Smooth muscle cell (in vitro differentiated cells): Measurements from ENCODE around the gene IQGAP3. TPM values are rescaled to one million over a fixed set of nuclear protein-coding genes. Genes with fewer than 3 reads are reported as not detected.

Source experiments
- DNase-seq: peaks from one replicate; lab custom pipeline; 2025; ENCODE audit not compliant: unreplicated experiment; lab: John Stamatoyannopoulos, UW
- H2AFZ ChIP-seq: fragments of 200-600 bp; sonication (generic); 2 replicates; pipeline ENCODE4 v1.6.0; 2016; ENCODE audit warnings: antibody characterized with exemption, low read depth, mild to moderate bottlenecking
- H3F3A ChIP-seq: fragments of 200-600 bp; sonication (generic); 2 replicates; pipeline ENCODE4 v1.6.0; 2017; ENCODE audit warnings: antibody characterized with exemption, low read depth
- H3K27ac ChIP-seq: fragments of 200-600 bp; sonication (generic); 2 replicates; pipeline ENCODE4 v1.5.1; 2016; ENCODE audit warnings: low read depth, mild to moderate bottlenecking
- H3K27me3 ChIP-seq: fragments of 200-600 bp; sonication (generic); 2 replicates; pipeline ENCODE4 v1.6.1; 2016; ENCODE audit warnings: low read depth, mild to moderate bottlenecking
- H3K36me3 ChIP-seq: fragments of 200-600 bp; sonication (generic); 2 replicates; pipeline ENCODE4 v1.5.1; 2016; ENCODE audit warnings: low read depth
- H3K4me1 ChIP-seq: fragments of 200-600 bp; sonication (generic); 2 replicates; pipeline ENCODE4 v1.5.1; 2016; ENCODE audit warnings: low read depth
- H3K4me2 ChIP-seq: fragments of 200-600 bp; sonication (generic); 2 replicates; pipeline ENCODE4 v1.6.0; 2016; ENCODE audit warnings: mild to moderate bottlenecking
- H3K4me3 ChIP-seq: fragments of 200-600 bp; sonication (generic); 2 replicates; pipeline ENCODE4 v1.5.1; 2016; ENCODE audit warnings: mild to moderate bottlenecking
- H3K79me2 ChIP-seq: fragments of 200-600 bp; sonication (generic); 2 replicates; pipeline ENCODE4 v1.6.0; 2016; ENCODE audit warnings: low read depth, mild to moderate bottlenecking
- H3K9ac ChIP-seq: fragments of 200-600 bp; sonication (generic); 2 replicates; pipeline ENCODE4 v1.6.0; 2016; ENCODE audit warnings: low read depth
- H3K9me3 ChIP-seq: fragments of 200-600 bp; sonication (generic); replicated peaks from 2 replicates; pipeline ENCODE4 v1.5.1; 2016; ENCODE audit warnings: low read depth
- H4K20me1 ChIP-seq: fragments of 200-600 bp; sonication (generic); 2 replicates; pipeline ENCODE4 v1.6.0; 2016; ENCODE audit warnings: low read depth
- WGBS: methylation state at CpG from one replicate; pipeline ENCODE4 v1.1.7; 2016; ENCODE audit warnings: low lambda C conversion rate; 5-methylcytosine and 5-hydroxymethylcytosine counted together
- polyA plus RNA-seq: library from polyadenylated mRNA; unstranded; fragments of >200 nt; fragmentation: Nextera tagmentation; extraction: Ambion mirVana; gene quantifications from 2 replicates; pipeline ENCODE4 v1.2.1, GENCODE V29; 2016
- total RNA-seq: library from RNA; depleted of rRNA; stranded (reverse); fragments of >200 nt; gene quantifications from 2 replicates; pipeline ENCODE4 v1.2.3, GENCODE V29; 2014
- TF ChIP-seq, protein P1 (sequence below): fragments of 200-600 bp; sonication (generic); IDR thresholded peaks from 2 replicates; pipeline ENCODE4 v1.5.1; 2017; ENCODE audit warnings: borderline replicate concordance, mild to moderate bottlenecking, antibody characterized with exemption; ENCODE audit not compliant: insufficient read depth, poor library complexity, severe bottlenecking

The IQGAP3 gene
- total and polyA plus RNA-seq, 2 experiments from 2014 or later = 2.6 to 2.9 TPM

DNA sequence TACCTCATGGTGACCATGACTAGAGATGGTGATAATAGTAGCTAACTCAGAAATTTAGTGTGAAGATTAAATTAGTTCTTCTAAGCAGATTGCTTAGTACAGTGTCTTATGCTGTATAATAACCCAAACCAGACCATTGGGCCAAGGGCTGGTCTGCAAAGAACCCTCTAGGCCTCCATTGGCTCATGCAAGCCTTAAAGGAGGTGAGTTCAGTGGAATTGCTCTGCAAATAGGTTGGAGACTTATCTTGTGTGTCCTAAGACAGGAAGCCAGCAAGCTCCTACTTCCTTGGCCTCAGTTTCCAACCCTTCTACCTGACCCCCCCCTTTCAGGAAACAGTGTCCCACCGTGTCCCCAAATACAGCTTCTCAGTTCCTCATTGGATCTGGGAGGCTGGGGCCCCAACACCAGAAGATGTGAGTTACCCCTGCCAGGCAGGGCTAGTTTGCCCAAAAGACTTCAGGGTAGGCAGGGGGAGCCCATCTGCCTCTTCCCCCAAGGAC is 69.9 kb downstream of the IQGAP3 start:
- TF ChIP-seq, protein P1, sequence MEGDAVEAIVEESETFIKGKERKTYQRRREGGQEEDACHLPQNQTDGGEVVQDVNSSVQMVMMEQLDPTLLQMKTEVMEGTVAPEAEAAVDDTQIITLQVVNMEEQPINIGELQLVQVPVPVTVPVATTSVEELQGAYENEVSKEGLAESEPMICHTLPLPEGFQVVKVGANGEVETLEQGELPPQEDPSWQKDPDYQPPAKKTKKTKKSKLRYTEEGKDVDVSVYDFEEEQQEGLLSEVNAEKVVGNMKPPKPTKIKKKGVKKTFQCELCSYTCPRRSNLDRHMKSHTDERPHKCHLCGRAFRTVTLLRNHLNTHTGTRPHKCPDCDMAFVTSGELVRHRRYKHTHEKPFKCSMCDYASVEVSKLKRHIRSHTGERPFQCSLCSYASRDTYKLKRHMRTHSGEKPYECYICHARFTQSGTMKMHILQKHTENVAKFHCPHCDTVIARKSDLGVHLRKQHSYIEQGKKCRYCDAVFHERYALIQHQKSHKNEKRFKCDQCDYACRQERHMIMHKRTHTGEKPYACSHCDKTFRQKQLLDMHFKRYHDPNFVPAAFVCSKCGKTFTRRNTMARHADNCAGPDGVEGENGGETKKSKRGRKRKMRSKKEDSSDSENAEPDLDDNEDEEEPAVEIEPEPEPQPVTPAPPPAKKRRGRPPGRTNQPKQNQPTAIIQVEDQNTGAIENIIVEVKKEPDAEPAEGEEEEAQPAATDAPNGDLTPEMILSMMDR = no peak
- Histone ChIP-seq H3K4me2 (peak overlapping the region; percentile 91), H3F3A (peaks cover 24% of the 10 kb centered on the region), H3K27me3 (no peaks in the 10 kb centered on the region), H3K9ac (peak overlapping the region; percentile 97), H3K79me2 (peaks cover 30% of the 10 kb centered on the region), H4K20me1 (peaks cover 30% of the 10 kb centered on the region), H3K27ac (peak overlapping the region; percentile 100), H3K36me3 (no peaks in the 10 kb centered on the region), H2AFZ (no peak overlapping the region), H3K4me3 (no peak overlapping the region), H3K4me1 (peaks cover 46% of the 10 kb centered on the region), H3K9me3 (no peaks in the 10 kb centered on the region)
- 75% methylated on average over 1 of the region's 1 CpG for WGBS
- no peak for DNase-seq

DNA sequence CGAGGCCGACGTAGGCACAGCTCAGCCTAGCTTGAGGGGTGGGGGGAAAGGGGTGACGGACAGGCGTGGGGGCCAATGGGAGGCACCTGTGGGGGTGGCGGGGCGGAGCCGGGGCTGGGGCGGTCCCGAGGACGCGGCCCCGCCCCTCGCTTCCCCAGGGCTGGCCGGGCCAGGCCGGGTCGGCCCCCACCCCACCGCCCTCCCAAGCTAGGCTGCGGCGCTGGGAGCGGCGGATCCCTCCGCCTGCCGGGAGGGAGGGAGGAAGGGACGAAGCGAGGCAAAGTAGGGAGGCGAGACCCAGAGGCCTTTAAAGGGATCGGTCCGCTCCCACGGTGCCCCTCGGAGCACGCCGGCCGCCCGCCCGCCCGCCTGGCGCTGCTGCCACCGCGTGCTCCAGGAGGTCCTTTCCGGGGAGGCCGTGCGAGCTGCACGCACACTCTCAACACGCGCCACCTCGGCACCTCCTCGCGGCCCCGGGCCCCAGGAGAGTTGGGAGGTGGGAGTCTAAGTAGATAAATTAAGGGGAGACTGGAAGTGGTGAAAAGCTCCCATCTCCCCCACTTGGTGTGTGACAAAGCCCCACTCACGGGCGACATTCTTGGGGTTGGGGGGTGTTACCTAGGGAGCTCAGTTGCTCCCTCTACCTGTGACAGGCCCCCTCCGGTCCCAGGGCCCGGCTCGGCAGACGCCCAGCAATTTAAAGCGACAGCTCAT is 71.4 kb downstream of the IQGAP3 start:
- peak; percentile 89 for DNase-seq
- Histone ChIP-seq H3K4me2 (peak overlapping the region; percentile 97), H3K4me1 (peaks cover 61% of the 10 kb centered on the region)

DNA sequence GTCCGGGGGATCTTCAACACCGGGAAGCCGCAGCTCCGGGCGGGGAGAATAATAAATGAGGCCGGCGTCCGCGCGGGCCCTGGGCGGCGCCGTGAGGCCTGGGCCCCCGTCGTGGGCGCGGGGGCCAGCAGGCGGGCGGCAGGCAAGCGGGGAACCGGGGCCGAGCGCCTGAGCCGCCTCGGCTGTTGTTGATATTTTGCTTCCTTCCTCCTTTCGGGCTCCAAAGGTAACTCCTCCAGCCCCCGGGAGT is 71.9 kb downstream of the IQGAP3 start, which contains the start of gene MEF2D:
MEF2D (minus strand) TSS at position 233 of the 250 bp plus-strand sequence. CDS start 17,483 bp downstream, outside the sequence.
- H3K27ac ChIP-seq = peak within 1 kb of the TSS; percentile 100
- TF ChIP-seq, protein P1 = no peak
- no peaks in the 10 kb centered on the region for H3K9me3 ChIP-seq
- peaks cover 24% of the 10 kb centered on the region for H3F3A ChIP-seq
- no peaks in the 10 kb centered on the region for H3K36me3 ChIP-seq
- under 1% methylated on average over 27 of the region's 27 CpGs for WGBS
- no peaks in the 10 kb centered on the region for H3K27me3 ChIP-seq
- peak within 1 kb of the TSS; percentile 97 for H3K4me2 ChIP-seq
- DNase-seq = no peak
- peak within 1 kb of the TSS; percentile 80 for H3K4me3 ChIP-seq
- peaks cover 64% of the 10 kb centered on the region for H3K4me1 ChIP-seq
- H3K79me2 ChIP-seq = peaks cover 50% of the 10 kb centered on the region
- peaks cover 50% of the 10 kb centered on the region for H4K20me1 ChIP-seq
- H3K9ac ChIP-seq = peak within 1 kb of the TSS; percentile 97
- no peak within 1 kb of the TSS for H2AFZ ChIP-seq

More for the DNA sequence above, 71.4 kb downstream of the IQGAP3 start:
- H3K27ac ChIP-seq = peak overlapping the region; percentile 100
- WGBS = under 1% methylated on average over 37 of the region's 57 CpGs
- peaks cover 45% of the 10 kb centered on the region for H3K79me2 ChIP-seq
- H3K4me3 ChIP-seq = peak overlapping the region; percentile 80
- TF ChIP-seq, protein P1 = peak; percentile 39
- H3K9ac ChIP-seq = peak overlapping the region; percentile 97
- no peaks in the 10 kb centered on the region for H3K36me3 ChIP-seq
- peaks cover 24% of the 10 kb centered on the region for H3F3A ChIP-seq
- H3K9me3 ChIP-seq = no peaks in the 10 kb centered on the region
- H4K20me1 ChIP-seq = peaks cover 45% of the 10 kb centered on the region
- H3K27me3 ChIP-seq = no peaks in the 10 kb centered on the region
- no peak overlapping the region for H2AFZ ChIP-seq
